GM18907 (cell line): Measurements from ENCODE around the gene ANXA4.
A peak's percentile ranks its signal among the peaks of the same experiment; 100 is the strongest.

Experiments used
- ATAC-seq: cut with Tn5 transposase; IDR thresholded peaks from one replicate; pipeline ENCODE4 v1.9.1; 2021; ENCODE audit warnings: mild to moderate bottlenecking, moderate library complexity; ENCODE audit not compliant: unreplicated experiment

The ANXA4 gene

GRCh38 chr2:69776886-69777785 is 35.2 kb downstream of the ANXA4 start:
- ATAC-seq = no peak

GRCh38 chr2:69777786-69778105 is 35.8 kb downstream of the ANXA4 start:
- no peak for ATAC-seq

GRCh38 chr2:69779258-69780001 is 37.5 kb downstream of the ANXA4 start:
- no peak for ATAC-seq

- peak; percentile 19 for ATAC-seq
These were observed 39.0 kb downstream of the ANXA4 start for GRCh38 chr2:69780921-69781320.

- ATAC-seq = peak; percentile 86
These were observed 39.7 kb downstream of the ANXA4 start for GRCh38 chr2:69781321-69782248.

GRCh38 chr2:69784228-69784627 is 42.3 kb downstream of the ANXA4 start:
- no peak for ATAC-seq

GRCh38 chr2:69785358-69785757 is 43.4 kb downstream of the ANXA4 start:
- no peak for ATAC-seq

- ATAC-seq = no peak
These were observed 44.2 kb downstream of the ANXA4 start for GRCh38 chr2:69786052-69786560.

GRCh38 chr2:69789175-69789721 is 47.3 kb downstream of the ANXA4 start:
- ATAC-seq = no peak

GRCh38 chr2:69789772-69790600 is 48.1 kb downstream of the ANXA4 start:
- no peak for ATAC-seq

- no peak for ATAC-seq
These were observed 48.6 kb downstream of the ANXA4 start for GRCh38 chr2:69790601-69790959.

GRCh38 chr2:69791045-69791444 is 49.1 kb downstream of the ANXA4 start:
- no peak for ATAC-seq

GRCh38 chr2:69796174-69796573 is 54.2 kb downstream of the ANXA4 start:
- ATAC-seq = no peak

GRCh38 chr2:69797235-69797634 is 55.3 kb downstream of the ANXA4 start:
- ATAC-seq = no peak

GRCh38 chr2:69797836-69798289 is 55.9 kb downstream of the ANXA4 start:
- ATAC-seq = no peak

GRCh38 chr2:69798290-69798908 is 56.5 kb downstream of the ANXA4 start:
- ATAC-seq = peak; percentile 19

GRCh38 chr2:69798909-69799526 is 57.1 kb downstream of the ANXA4 start:
- peak; percentile 39 for ATAC-seq

- ATAC-seq = no peak
These were observed 59.9 kb downstream of the ANXA4 start for GRCh38 chr2:69801745-69802290.
